Activated naive CD4-positive, alpha-beta T cell treated with anti-CD3 and anti-CD28 coated beads, Interleukin-2, amount 10 ng/mL, durations not matched to agents 7 days and 5 days (primary cell): ENCODE results near the gene ERBB2.
A peak's percentile ranks its signal among the peaks of the same experiment; 100 is the strongest.

ENCODE experiments used
- CTCF ChIA-PET: fragments of 350-600 bp; sonication (Branson Sonifier 250); formaldehyde crosslinking; loops from one replicate; lab custom pipeline; 2021; ENCODE audit warnings: antibody characterized with exemption; lab: Charles Lee
- DNase-seq: peaks from one replicate; pipeline ENCODE4 v3.0.0-alpha.2; 2020
- H3K27ac Mint-ChIP-seq: one replicate; pipeline ENCODE4 v1.8.0; 2021; ENCODE audit warnings: mild to moderate bottlenecking, moderate library complexity, mixed read lengths
- H3K27me3 Mint-ChIP-seq: one replicate; pipeline ENCODE4 v1.8.0; 2021; ENCODE audit warnings: mild to moderate bottlenecking, mixed read lengths
- H3K36me3 Mint-ChIP-seq: one replicate; pipeline ENCODE4 v1.8.0; 2021; ENCODE audit warnings: mixed read lengths
- H3K4me1 Mint-ChIP-seq: one replicate; pipeline ENCODE4 v1.8.0; 2021; ENCODE audit warnings: mixed read lengths
- H3K4me3 Mint-ChIP-seq: one replicate; pipeline ENCODE4 v1.8.0; 2021; ENCODE audit warnings: mild to moderate bottlenecking, moderate library complexity, mixed read lengths
- H3K9me3 Mint-ChIP-seq: one replicate; pipeline ENCODE4 v1.8.0; 2021; ENCODE audit warnings: mixed read lengths

The ERBB2 gene

GRCh38 chr17:39751637-39752036, 51.8 kb downstream of the ERBB2 start:
- no peak overlapping the region for H3K27ac Mint-ChIP-seq
- H3K9me3 Mint-ChIP-seq = no peaks in the 10 kb centered on the region
- peak overlapping the region; percentile 58 for H3K4me3 Mint-ChIP-seq
- peaks cover 37% of the 10 kb centered on the region for H3K4me1 Mint-ChIP-seq
- no peaks in the 10 kb centered on the region for H3K36me3 Mint-ChIP-seq
- CTCF ChIA-PET = interaction anchor here (1.0 to 2.1 kb wide), 2 partner anchors 129 to 130 kb away, joined by 4 to 20 read pairs; no protein-coding TSS in a partner anchor
- H3K27me3 Mint-ChIP-seq = peaks cover 30% of the 10 kb centered on the region
- peak; percentile 18 for DNase-seq

- no peaks in the 10 kb centered on the region for H3K9me3 Mint-ChIP-seq
- CTCF ChIA-PET = interaction anchor here (1.3 to 2.1 kb wide), 2 partner anchors 80 to 130 kb away, joined by 4 to 20 read pairs; no protein-coding TSS in a partner anchor
- peaks cover 28% of the 10 kb centered on the region for H3K27me3 Mint-ChIP-seq
- H3K4me1 Mint-ChIP-seq = peaks cover 44% of the 10 kb centered on the region
- peak overlapping the region; percentile 58 for H3K4me3 Mint-ChIP-seq
- peak; percentile 20 for DNase-seq
- H3K36me3 Mint-ChIP-seq = no peaks in the 10 kb centered on the region
- peak overlapping the region; percentile 93 for H3K27ac Mint-ChIP-seq
Observed at GRCh38 chr17:39752241-39752881, 52.5 kb downstream of the ERBB2 start.

DNA sequence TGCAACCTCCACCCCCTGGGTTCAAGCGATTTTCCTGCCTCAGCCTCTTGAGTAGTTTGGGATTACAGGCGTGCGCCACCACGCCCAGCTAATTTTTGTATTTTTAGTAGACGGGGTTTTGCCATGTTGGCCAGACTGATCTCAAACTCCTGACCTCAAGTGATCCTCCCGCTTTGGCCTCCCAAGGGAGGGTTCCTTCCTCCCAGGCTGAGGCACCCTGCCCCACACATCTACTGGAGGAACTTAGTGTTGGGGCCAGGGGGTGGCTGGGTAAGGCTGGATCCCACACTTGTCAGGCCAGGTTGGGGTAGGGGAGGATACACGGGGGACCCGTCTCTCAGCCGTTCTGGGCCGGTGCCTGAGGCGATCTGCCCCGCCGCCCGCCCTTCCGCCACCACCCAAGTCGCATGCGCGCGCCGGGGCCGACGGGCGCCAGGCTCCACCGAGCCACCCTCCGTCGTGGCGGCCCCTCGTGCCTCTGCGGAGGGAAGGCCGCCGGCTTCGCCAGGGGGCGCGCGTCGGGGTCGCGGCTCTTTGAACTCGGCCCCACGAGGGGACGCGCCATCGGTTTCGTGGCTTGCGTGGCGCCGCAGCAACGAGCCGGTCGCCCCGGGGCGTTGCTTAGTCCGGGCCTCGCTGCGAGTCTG, 53.8 kb downstream of the ERBB2 start:
- CTCF ChIA-PET = interaction anchor here (1.3 to 2.1 kb wide), 2 partner anchors 82 to 131 kb away, joined by 4 to 20 read pairs; no protein-coding TSS in a partner anchor
- Mint-ChIP-seq H3K27ac (peak overlapping the region; percentile 93), H3K36me3 (no peaks in the 10 kb centered on the region), H3K9me3 (no peaks in the 10 kb centered on the region), H3K27me3 (peaks cover 16% of the 10 kb centered on the region), H3K4me1 (peaks cover 57% of the 10 kb centered on the region), H3K4me3 (peak overlapping the region; percentile 79)
- peak; percentile 68 for DNase-seq

GRCh38 chr17:39754161-39754957, 54.5 kb downstream of the ERBB2 start:
- peaks cover 16% of the 10 kb centered on the region for H3K27me3 Mint-ChIP-seq
- peaks cover 2% of the 10 kb centered on the region for H3K36me3 Mint-ChIP-seq
- peak; percentile 97 for DNase-seq
- H3K4me1 Mint-ChIP-seq = peaks cover 62% of the 10 kb centered on the region
- H3K4me3 Mint-ChIP-seq = peak overlapping the region; percentile 79
- CTCF ChIA-PET = interaction anchor here (0.7 to 2.4 kb wide), 6 partner anchors 10 to 133 kb away, joined by 3 to 14 read pairs (median 3); partner anchors contain the start of gene IKZF3
- H3K27ac Mint-ChIP-seq = peak overlapping the region; percentile 85
- no peaks in the 10 kb centered on the region for H3K9me3 Mint-ChIP-seq

GRCh38 chr17:39754958-39755553, 55.2 kb downstream of the ERBB2 start:
- no peaks in the 10 kb centered on the region for H3K9me3 Mint-ChIP-seq
- peak overlapping the region; percentile 22 for H3K4me3 Mint-ChIP-seq
- DNase-seq = no peak
- peaks cover 12% of the 10 kb centered on the region for H3K27me3 Mint-ChIP-seq
- H3K27ac Mint-ChIP-seq = peak overlapping the region; percentile 61
- H3K36me3 Mint-ChIP-seq = peaks cover 4% of the 10 kb centered on the region
- CTCF ChIA-PET = interaction anchor here (0.7 to 2.4 kb wide), 7 partner anchors 9 to 133 kb away, joined by 3 to 14 read pairs (median 3); partner anchors contain the start of gene IKZF3
- peaks cover 65% of the 10 kb centered on the region for H3K4me1 Mint-ChIP-seq

DNA sequence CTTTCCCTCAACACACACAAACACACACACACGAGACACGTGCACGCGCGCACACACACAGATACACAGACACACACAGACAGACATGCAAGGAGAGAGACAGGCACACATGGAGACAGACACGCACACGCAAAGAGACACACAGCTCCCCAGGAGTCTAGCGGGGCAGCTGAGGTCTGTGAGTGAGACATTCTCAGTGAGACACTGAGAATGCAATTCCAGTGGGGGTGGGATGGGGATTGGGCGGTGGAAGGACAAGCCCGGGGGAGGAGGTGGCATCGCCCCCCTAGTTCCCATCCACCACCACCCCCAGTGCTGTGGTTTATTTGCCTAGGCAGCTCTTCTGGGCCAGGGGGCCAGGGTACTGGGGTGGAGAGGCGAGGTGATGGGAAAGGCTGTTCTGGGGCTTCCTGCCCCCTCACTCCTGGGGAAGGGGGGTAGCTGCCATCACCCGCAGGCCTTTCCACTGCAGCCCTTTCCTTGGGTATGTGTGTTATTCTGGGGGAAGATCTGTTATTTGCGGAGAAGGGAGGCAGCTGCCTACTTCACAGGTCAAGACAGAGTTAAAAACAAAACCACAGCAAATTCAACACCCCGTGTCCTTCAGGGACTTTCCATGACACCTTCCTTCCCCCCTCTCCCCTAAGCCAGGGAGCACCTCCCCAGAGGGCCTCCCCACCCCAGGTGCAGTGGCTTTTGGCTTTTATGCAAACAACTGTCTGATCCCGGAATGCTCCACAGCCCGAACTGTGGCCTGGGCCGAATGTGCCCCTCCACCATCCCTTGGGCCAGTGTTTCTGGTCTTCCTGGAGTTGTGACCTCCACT, 55.9 kb downstream of the ERBB2 start:
- H3K27me3 Mint-ChIP-seq = peaks cover 5% of the 10 kb centered on the region
- H3K4me3 Mint-ChIP-seq = peak overlapping the region; percentile 22
- H3K27ac Mint-ChIP-seq = peak overlapping the region; percentile 61
- peaks cover 65% of the 10 kb centered on the region for H3K4me1 Mint-ChIP-seq
- peak; percentile 48 for DNase-seq
- H3K9me3 Mint-ChIP-seq = no peaks in the 10 kb centered on the region
- H3K36me3 Mint-ChIP-seq = peaks cover 4% of the 10 kb centered on the region
- CTCF ChIA-PET = interaction anchor here (1.0 to 2.4 kb wide), 6 partner anchors 9 to 134 kb away, joined by 3 to 14 read pairs (median 4); partner anchors contain the start of gene IKZF3

DNA sequence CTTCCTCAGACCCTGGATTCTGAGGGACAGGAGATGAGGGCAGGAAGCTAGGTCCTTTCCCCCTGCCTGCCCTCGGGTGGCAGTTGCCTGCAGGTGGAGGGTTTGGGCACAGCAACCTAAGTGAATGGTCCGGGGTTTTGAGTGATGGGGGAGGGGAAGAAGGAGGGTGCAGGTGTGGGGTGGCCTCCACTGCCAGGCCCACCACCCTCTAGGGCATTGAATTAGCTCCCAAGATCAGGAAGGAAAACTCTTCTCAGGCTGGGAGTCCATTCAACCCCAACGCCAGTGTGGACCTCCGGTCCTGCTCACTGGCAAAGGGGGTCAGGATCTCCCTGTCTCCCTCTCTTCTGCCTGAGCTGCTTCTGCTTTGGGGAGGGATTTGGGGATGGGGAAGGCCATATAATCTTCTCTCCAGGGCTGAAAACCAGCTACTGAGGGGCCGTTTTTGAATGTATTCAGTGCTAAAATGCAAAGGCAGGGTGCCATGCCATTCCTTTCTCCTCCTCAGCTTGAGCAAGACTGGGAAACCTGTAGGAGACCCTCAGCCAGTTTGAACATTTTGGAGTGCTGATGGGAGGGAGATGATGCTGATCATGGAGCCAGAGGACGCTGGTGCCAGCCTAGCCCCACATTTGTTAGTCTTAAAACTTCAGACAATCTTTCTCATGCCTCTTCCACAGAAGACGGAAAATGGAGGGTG, 56.7 kb downstream of the ERBB2 start:
- Mint-ChIP-seq H3K27me3 (no peaks in the 10 kb centered on the region), H3K36me3 (peaks cover 8% of the 10 kb centered on the region), H3K27ac (peak overlapping the region; percentile 61), H3K4me3 (no peak overlapping the region), H3K9me3 (no peaks in the 10 kb centered on the region), H3K4me1 (peaks cover 65% of the 10 kb centered on the region)
- CTCF ChIA-PET = interaction anchor here (1.3 to 2.4 kb wide), 4 partner anchors 9 to 135 kb away, joined by 3 to 14 read pairs (median 6); partner anchors contain the start of gene IKZF3
- peak; percentile 5 for DNase-seq

DNA sequence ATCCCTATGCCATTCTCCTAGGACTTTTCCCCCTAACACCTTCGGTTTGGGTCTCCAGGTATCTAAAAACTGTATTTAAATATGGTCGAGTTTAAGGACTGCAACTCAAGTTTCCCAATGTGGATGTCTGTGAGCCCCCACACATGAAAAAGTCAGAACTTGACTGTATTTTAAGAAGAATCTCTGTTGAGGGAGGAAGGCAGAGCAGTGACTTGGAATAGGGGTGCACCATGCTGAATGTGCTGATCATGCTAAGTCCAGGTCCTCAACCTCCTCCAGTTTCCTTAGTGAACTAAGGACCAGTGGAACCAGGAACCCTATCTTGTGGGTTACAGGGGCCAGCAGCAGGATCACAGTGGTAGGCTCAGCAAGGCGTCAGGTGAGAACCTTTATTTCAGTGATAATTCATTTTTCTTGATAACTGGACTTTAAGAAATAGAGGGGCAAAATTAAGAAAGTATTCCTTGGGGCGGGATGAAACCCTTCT, 57.4 kb downstream of the ERBB2 start:
- H3K36me3 Mint-ChIP-seq = peaks cover 10% of the 10 kb centered on the region
- no peaks in the 10 kb centered on the region for H3K27me3 Mint-ChIP-seq
- H3K9me3 Mint-ChIP-seq = no peaks in the 10 kb centered on the region
- H3K27ac Mint-ChIP-seq = peak overlapping the region; percentile 63
- CTCF ChIA-PET = interaction anchor here (1.3 to 1.8 kb wide), 2 partner anchors 8 to 13 kb away, joined by 3 to 4 read pairs; no protein-coding TSS in a partner anchor
- no peak overlapping the region for H3K4me3 Mint-ChIP-seq
- H3K4me1 Mint-ChIP-seq = peaks cover 60% of the 10 kb centered on the region
- DNase-seq = no peak

GRCh38 chr17:39757931-39758873, 58.3 kb downstream of the ERBB2 start:
- Mint-ChIP-seq H3K27me3 (no peaks in the 10 kb centered on the region), H3K4me3 (no peak overlapping the region), H3K9me3 (no peaks in the 10 kb centered on the region), H3K27ac (peak overlapping the region; percentile 63), H3K36me3 (peaks cover 17% of the 10 kb centered on the region), H3K4me1 (peaks cover 55% of the 10 kb centered on the region)
- no peak for DNase-seq
- CTCF ChIA-PET = interaction anchor here (0.7 to 1.8 kb wide), 2 partner anchors 12 to 223 kb away, joined by 3 to 4 read pairs; partner anchors contain the start of gene PSMD3

DNA sequence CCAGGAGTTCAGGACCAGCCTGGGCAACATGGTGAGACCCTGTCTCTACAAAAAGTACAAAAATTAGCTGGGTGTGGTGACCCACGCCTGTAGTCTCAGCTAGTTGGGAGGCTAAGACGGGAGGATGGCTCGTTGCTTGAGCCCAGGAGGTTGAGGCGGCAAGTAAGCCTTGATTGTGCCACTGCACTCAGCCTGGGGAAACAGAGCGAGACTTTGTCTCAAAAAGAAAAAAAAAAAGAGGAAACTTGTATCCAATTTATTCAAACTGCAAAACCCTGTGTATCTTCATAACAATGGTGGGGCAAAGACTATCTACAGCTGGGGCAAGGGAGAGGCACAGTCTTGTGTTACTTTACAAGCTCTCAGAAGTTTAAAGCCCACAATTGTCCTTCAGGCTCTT, 59.3 kb downstream of the ERBB2 start:
- Mint-ChIP-seq H3K36me3 (peaks cover 21% of the 10 kb centered on the region), H3K27ac (no peak overlapping the region), H3K4me3 (no peak overlapping the region), H3K4me1 (peaks cover 52% of the 10 kb centered on the region), H3K9me3 (no peaks in the 10 kb centered on the region), H3K27me3 (no peaks in the 10 kb centered on the region)
- CTCF ChIA-PET = interaction anchor here (1.3 kb wide), 1 partner anchor 105 kb away, joined by 4 read pairs; no protein-coding TSS in a partner anchor
- DNase-seq = no peak

DNA sequence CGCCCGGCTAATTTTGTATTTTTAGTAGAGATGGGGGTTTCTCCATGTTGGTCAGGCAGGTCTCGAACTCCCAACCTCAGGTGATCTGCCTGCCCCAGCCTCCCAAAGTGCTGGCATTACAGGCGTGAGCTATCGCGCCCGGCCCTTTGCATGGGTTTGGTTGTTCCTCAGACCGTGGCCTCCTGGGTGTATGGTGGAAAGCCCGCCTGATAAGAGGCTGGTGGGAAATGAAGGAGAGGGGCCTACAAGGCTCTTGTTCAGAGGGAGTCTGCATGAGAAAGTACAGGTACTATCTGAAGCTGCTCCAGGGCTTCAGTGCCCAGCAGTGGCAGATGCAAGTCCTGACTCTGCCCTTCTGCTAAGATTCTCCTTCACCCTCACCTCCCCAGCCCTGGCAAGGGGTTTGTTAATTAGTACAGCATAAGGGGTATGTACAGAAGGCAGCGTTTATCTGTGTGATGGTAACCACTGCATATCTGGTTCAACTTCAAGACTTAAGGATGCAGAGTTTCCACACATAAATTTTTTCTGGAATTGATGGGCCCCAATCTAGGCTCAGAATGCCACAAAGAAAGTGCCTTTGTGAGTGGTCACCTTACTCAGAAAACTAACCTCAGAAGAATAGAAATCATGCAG, 62.1 kb downstream of the ERBB2 start:
- Mint-ChIP-seq H3K9me3 (peaks cover 4% of the 10 kb centered on the region), H3K4me3 (no peak overlapping the region), H3K4me1 (peaks cover 41% of the 10 kb centered on the region), H3K36me3 (peaks cover 46% of the 10 kb centered on the region), H3K27me3 (no peaks in the 10 kb centered on the region), H3K27ac (no peak overlapping the region)
- CTCF ChIA-PET = interaction anchor here (1.0 to 1.3 kb wide), 2 partner anchors 140 to 196 kb away, joined by 3 read pairs; no protein-coding TSS in a partner anchor
- no peak for DNase-seq
